MM.1S (cell line): ENCODE data around the gene SEMA3G.
A peak's percentile ranks its signal among the peaks of the same experiment; 100 is the strongest.

Experiments
- DNase-seq: peaks from one replicate; pipeline ENCODE4 v3.0.0-alpha.2; 2015
- H2AFZ ChIP-seq: fragments of 300-600 bp; sonication (generic); 2 replicates; pipeline ENCODE4 v1.6.0; 2016; ENCODE audit warnings: antibody characterized with exemption, low read length
- H3F3A ChIP-seq: fragments of 300-600 bp; sonication (generic); 2 replicates; pipeline ENCODE4 v1.6.1; 2016; ENCODE audit warnings: mild to moderate bottlenecking, antibody characterized with exemption, low read length, moderate library complexity, mixed read lengths; ENCODE audit not compliant: insufficient read depth
- H3K27ac ChIP-seq: fragments of 300-600 bp; sonication (generic); 2 replicates; pipeline ENCODE4 v1.5.1; 2016; ENCODE audit warnings: mild to moderate bottlenecking, low read length
- H3K27me3 ChIP-seq: fragments of 300-600 bp; sonication (generic); replicated peaks from 2 replicates; pipeline ENCODE4 v1.6.0; 2016; ENCODE audit warnings: low read length; ENCODE audit not compliant: insufficient read depth
- H3K36me3 ChIP-seq: fragments of 300-600 bp; sonication (generic); replicated peaks from 2 replicates; pipeline ENCODE4 v1.6.1; 2016; ENCODE audit warnings: mild to moderate bottlenecking, low read length, mixed read lengths; ENCODE audit not compliant: insufficient read depth
- H3K4me1 ChIP-seq: fragments of 300-600 bp; sonication (generic); 2 replicates; pipeline ENCODE4 v1.6.1; 2016; ENCODE audit warnings: low read length, mixed read lengths
- H3K4me2 ChIP-seq: fragments of 300-600 bp; sonication (generic); 2 replicates; pipeline ENCODE4 v1.6.0; 2016; ENCODE audit warnings: low read depth, low read length
- H3K4me3 ChIP-seq: fragments of 300-600 bp; sonication (generic); 2 replicates; pipeline ENCODE4 v1.5.1; 2016; ENCODE audit warnings: low read length, mixed read lengths
- H3K79me2 ChIP-seq: fragments of 300-600 bp; sonication (generic); 2 replicates; pipeline ENCODE4 v1.6.1; 2016; ENCODE audit warnings: mixed run types, low read length, mixed read lengths
- H3K9ac ChIP-seq: fragments of 300-600 bp; sonication (generic); 2 replicates; pipeline ENCODE4 v1.6.1; 2016; ENCODE audit warnings: low read length, mixed read lengths
- H3K9me2 ChIP-seq: fragments of 300-600 bp; sonication (generic); replicated peaks from 2 replicates; pipeline ENCODE4 v1.6.1; 2016; ENCODE audit warnings: mild to moderate bottlenecking, low read length, mixed read lengths; ENCODE audit not compliant: insufficient read depth
- H3K9me3 ChIP-seq: fragments of 300-600 bp; sonication (generic); replicated peaks from 2 replicates; pipeline ENCODE4 v1.6.1; 2016; ENCODE audit warnings: mild to moderate bottlenecking, low read length, mixed read lengths; ENCODE audit not compliant: insufficient read depth
- H4K20me1 ChIP-seq: fragments of 300-600 bp; sonication (generic); 2 replicates; pipeline ENCODE4 v1.6.1; 2016; ENCODE audit warnings: mild to moderate bottlenecking, low read length, moderate library complexity, mixed read lengths; ENCODE audit not compliant: insufficient read depth
- EZH2 ChIP-seq: fragments of 300-600 bp; sonication (generic); optimal IDR thresholded peaks from 2 replicates; pipeline ENCODE3; 2017; ENCODE audit warnings: low read depth, mild to moderate bottlenecking, antibody characterized with exemption, low read length, mixed read lengths
- EZH2phosphoT487 ChIP-seq: fragments of 300-600 bp; sonication (generic); IDR thresholded peaks from 2 replicates; pipeline ENCODE4 v1.6.1; 2018; ENCODE audit warnings: antibody characterized with exemption, low read length
- TF ChIP-seq, protein P1 (sequence below): fragments of 300-600 bp; sonication (generic); IDR thresholded peaks from 2 replicates; pipeline ENCODE4 v1.5.1; 2016; ENCODE audit warnings: antibody characterized with exemption, low read length, mixed read lengths

The SEMA3G gene

GRCh38 chr3:52450489-52451236 is 5.8 kb upstream of the SEMA3G start:
- Histone ChIP-seq H3K36me3 (no peaks in the 10 kb centered on the region), H3K9me2 (no peaks in the 10 kb centered on the region), H3K4me1 (peaks cover 7% of the 10 kb centered on the region), H3K9me3 (no peaks in the 10 kb centered on the region), H3K27ac (no peak overlapping the region), H3K4me2 (no peak overlapping the region), H4K20me1 (no peaks in the 10 kb centered on the region), H3F3A (no peaks in the 10 kb centered on the region; the same call in 1 of the 2 replicates), H3K27me3 (no peaks in the 10 kb centered on the region), H2AFZ (no peak overlapping the region), H3K4me3 (no peak overlapping the region), H3K79me2 (peaks cover 5% of the 10 kb centered on the region), H3K9ac (no peak overlapping the region)
- no peak for DNase-seq
- TF ChIP-seq EZH2phosphoT487 (no peak), EZH2 (no peak)
- TF ChIP-seq, protein P1, sequence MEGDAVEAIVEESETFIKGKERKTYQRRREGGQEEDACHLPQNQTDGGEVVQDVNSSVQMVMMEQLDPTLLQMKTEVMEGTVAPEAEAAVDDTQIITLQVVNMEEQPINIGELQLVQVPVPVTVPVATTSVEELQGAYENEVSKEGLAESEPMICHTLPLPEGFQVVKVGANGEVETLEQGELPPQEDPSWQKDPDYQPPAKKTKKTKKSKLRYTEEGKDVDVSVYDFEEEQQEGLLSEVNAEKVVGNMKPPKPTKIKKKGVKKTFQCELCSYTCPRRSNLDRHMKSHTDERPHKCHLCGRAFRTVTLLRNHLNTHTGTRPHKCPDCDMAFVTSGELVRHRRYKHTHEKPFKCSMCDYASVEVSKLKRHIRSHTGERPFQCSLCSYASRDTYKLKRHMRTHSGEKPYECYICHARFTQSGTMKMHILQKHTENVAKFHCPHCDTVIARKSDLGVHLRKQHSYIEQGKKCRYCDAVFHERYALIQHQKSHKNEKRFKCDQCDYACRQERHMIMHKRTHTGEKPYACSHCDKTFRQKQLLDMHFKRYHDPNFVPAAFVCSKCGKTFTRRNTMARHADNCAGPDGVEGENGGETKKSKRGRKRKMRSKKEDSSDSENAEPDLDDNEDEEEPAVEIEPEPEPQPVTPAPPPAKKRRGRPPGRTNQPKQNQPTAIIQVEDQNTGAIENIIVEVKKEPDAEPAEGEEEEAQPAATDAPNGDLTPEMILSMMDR, result no peak

DNA sequence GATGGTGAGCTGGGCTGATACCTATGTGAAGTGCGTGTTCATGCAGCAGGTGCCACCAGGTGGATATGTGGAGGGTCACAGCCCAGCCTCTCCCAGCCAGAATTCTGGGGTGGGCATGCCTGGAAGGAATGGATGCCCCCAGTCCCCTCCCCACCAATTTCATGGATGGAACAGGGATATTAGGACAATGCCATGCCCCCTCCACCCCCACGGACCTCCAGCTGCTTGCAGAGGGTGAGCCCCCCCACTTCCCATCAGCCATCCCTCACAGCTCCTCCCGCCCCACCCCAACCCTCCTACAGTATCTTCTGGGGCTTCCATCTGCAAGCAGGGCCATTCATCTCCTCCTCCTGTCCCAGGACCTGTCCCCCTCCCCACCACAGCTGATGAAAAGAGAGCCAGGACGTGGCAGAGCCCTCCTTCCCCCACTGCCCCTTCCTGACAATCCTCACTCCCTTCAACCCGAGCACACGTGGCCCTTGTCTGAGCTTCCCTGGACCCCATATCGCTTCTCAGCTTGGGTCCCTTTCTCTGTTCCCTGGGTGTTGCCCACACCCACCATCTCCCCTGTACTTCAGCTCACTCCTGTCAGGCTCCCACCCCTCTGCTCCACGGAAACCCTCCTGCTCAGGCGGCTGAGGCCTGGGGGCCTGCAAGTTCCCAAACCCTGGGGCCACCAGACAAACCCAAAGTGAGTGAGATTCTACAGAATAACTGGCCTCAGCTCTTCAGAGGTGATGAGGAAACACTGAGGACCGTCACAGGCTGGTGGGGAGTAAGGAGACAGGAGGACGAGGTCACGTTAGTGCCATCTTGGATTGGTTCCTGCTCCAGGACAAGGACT is 2.8 kb upstream of the SEMA3G start:
- no peaks in the 10 kb centered on the region for H3F3A ChIP-seq
- H3K4me2 ChIP-seq, result no peak overlapping the region
- H3K4me3 ChIP-seq, result no peak overlapping the region
- H3K9me3 ChIP-seq, result no peaks in the 10 kb centered on the region
- H3K27me3 ChIP-seq, result no peaks in the 10 kb centered on the region
- no peak overlapping the region for H2AFZ ChIP-seq
- no peak for TF ChIP-seq EZH2phosphoT487
- TF ChIP-seq, protein P1, result no peak
- no peak for TF ChIP-seq EZH2
- H3K9me2 ChIP-seq, result no peaks in the 10 kb centered on the region
- DNase-seq, result no peak
- H3K9ac ChIP-seq, result no peak overlapping the region
- H3K79me2 ChIP-seq, result no peaks in the 10 kb centered on the region
- H3K36me3 ChIP-seq, result no peaks in the 10 kb centered on the region
- H3K27ac ChIP-seq, result no peak overlapping the region
- H3K4me1 ChIP-seq, result peaks cover 5% of the 10 kb centered on the region
- H4K20me1 ChIP-seq, result no peaks in the 10 kb centered on the region

- TF ChIP-seq, protein P1, result peak; percentile 99
- TF ChIP-seq EZH2phosphoT487, result no peak
- peak; percentile 66 for DNase-seq
- H3K36me3 ChIP-seq, result no peaks in the 10 kb centered on the region
- H4K20me1 ChIP-seq, result no peaks in the 10 kb centered on the region
- H3K27ac ChIP-seq, result no peak overlapping the region
- no peaks in the 10 kb centered on the region for H3K9me2 ChIP-seq
- no peak overlapping the region for H3K4me2 ChIP-seq
- H3K9me3 ChIP-seq, result no peaks in the 10 kb centered on the region
- no peak overlapping the region for H3K9ac ChIP-seq
- H3K4me1 ChIP-seq, result peaks cover 5% of the 10 kb centered on the region
- H2AFZ ChIP-seq, result no peak overlapping the region; the same call in 1 of the 2 replicates
- H3K79me2 ChIP-seq, result no peaks in the 10 kb centered on the region
- no peak overlapping the region for H3K4me3 ChIP-seq
- no peaks in the 10 kb centered on the region for H3K27me3 ChIP-seq
- no peaks in the 10 kb centered on the region for H3F3A ChIP-seq
Measured at GRCh38 chr3:52446631-52447511, 2.0 kb upstream of the SEMA3G start.
